SW480 (cell line): ENCODE measurements around the gene KRT83.
"Not testable (repeated sequence)": the region's sequence is repeated elsewhere in the genome, so short reads cannot be mapped to it uniquely, and the experiment has no call there.

Experiments
- DNase-seq: peaks from one replicate; pipeline ENCODE4 v3.0.0-alpha.2; 2016; ENCODE audit warnings: low spot score

Gene KRT83

DNA sequence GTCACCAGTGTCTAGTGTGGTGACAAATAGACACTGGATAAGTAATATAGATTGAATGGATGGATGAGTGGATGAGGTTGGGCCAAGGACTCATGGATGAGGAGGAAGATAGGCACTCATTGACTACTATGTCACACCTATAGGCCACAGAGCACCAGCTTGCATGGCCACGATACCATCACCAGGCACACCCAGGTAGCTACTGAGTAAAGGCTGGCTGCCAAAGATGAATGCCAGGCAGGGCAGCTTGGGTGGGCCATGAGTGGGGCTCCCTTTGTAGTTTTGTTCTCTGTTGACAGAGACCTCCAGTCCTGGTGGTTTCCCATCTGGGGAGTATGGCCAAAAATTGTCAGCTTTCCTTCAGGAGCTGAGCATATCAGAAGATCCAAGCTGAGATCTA is 11.2 kb upstream of the KRT83 start:
- no peak for DNase-seq

GRCh38 chr12:52331833-52332232 is 10.6 kb upstream of the KRT83 start:
- DNase-seq = no peak

DNA sequence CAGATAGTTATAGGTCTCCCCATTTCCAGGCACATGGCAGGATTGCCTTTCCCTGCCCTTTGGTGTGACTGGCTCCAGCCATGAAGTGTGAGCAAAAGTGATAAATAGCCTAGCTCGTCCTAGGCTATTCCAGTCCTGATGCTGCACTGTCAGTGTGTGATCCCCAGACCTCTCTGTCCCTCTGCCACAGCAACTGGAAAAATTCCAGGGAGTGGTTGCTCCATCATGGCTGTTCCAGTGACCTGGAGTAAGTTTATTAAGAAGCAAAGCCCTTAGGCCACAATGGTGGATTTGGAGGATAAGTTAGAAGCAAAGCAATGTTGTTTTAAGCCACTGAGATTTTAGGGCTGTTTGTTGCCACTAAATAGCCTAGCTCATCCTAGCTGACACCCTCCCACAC is 9.8 kb upstream of the KRT83 start:
- DNase-seq = no peak

- no peak for DNase-seq
These were observed 6.8 kb upstream of the KRT83 start for GRCh38 chr12:52327830-52328500.

DNA sequence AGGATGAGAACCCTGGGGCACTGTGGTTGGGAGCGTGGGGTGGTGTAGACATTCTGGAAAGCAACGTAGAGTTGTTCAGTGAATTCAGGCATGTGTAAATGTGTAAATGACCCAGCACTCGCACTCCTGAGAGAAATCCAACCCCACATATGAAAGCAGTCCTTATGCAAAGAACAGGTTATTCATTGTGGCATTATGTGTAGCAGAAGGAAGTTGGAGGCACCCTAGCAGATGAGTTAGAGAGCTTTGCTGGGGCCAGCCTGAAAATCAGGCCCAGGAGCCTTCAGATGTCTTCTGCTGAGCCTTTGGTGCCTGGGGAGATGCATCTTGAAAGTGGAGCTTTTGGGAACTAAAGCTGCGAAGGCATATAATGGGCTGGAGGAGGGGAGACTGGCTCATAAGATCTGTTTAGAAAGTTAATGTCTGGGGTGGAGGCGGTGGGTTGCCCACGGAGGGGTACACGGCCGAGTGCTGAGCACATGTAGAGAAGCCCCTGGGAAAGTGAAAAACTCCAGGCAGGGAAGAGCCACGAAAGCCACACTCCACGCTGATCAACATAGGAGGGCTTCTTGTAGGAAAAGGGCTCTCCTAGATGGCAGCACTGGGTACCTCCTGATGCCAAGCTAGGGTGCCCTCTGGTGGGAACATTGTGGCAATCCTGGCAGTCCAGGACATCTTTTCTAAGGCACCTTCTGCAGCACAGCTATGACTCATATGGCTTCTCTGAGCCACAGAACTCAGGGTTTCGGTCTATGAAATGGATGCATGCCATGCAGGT is 6.0 kb upstream of the KRT83 start:
- DNase-seq = peak; percentile 97

DNA sequence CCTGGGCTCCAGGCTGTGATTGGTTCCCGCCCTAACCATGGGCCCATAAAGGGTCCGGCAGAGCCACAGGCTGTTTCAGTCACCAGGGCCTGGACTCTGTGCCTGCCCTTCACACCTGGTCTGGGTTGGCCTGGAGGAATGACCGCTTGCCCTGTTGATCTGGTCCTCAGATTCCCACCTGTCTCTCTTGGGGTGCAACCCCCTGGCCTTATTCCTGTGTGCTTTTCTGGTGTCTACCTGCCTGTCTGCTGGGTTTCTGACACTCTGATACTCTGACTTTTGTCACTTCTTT is 2.9 kb upstream of the KRT83 start:
- DNase-seq = no peak

- DNase-seq = no peak
These were observed 2.4 kb upstream of the KRT83 start for GRCh38 chr12:52323416-52324152.

DNA sequence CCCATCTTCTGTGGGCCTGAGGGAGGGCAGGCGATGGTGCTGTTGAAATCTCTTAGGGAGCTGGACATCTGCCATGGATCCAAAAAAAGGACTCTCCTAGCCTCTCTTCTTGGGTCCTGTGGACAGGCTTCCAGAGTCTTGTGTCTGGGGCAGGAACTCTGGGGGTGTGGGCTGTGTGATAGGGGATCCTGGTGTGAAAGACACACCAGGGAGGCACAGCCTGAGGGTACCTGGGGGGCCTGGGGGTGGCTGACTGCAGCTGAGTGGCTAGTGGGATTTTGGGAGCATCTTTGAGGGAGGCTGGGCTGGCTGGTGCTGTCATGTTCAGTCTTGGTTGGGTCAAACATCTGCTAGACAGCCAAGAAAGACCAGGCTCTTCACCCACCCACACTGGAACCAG is 1.8 kb upstream of the KRT83 start:
- DNase-seq = no peak

- no peak for DNase-seq
These were observed 871 bp upstream of the KRT83 start for GRCh38 chr12:52322069-52322468.

DNA sequence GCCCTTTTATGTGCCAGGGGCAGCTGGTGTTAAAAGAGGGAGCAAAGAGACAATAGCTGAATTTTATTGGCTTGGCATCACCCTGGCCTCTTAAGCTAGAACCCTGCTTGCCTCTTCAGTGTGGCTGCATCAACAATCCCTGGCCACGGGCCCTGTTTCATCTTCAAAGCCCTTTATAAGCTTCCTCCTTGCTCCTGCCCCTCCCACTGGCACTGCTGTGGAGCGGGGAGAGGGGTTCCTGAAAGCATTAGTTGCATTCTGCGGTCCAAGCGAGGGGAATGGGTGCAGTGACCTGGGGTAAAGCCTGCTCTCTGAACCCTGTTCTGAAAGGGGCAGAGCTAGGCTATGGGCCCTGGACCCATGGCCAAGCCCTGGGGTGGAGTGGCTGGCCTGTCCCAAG is 220 bp upstream of the KRT83 start:
- DNase-seq = peak; percentile 34

- peak; percentile 39 for DNase-seq
These were observed 2.1 kb downstream of the KRT83 start for GRCh38 chr12:52319097-52319496.

- no peak for DNase-seq
These were observed 2.8 kb downstream of the KRT83 start for GRCh38 chr12:52318241-52318990.

- no peak for DNase-seq
These were observed 3.6 kb downstream of the KRT83 start for GRCh38 chr12:52317468-52318052.

DNA sequence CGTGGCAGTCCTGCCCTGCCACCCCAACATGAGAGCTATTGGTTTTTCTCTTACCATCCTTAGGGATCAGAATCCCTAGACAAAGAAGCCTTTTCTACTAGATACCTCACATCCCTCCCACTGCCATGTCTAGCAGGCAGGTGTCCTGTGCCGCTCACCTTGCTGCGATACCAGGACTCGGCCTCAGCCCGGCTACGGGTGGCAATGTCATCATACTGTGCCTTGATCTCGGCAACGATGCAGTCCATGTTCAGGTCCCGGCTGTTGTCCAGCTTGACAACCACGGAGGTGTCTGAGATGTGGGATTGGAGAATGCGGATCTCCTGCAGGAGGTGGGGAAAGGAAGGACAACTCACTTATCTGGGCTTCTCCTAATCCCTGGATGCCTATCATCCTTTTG is 4.5 kb downstream of the KRT83 start:
- DNase-seq = no peak

- DNase-seq = no peak
These were observed 4.9 kb downstream of the KRT83 start for GRCh38 chr12:52316290-52316689.

GRCh38 chr12:52315721-52316120 is 5.5 kb downstream of the KRT83 start:
- not testable (repeated sequence) for DNase-seq

DNA sequence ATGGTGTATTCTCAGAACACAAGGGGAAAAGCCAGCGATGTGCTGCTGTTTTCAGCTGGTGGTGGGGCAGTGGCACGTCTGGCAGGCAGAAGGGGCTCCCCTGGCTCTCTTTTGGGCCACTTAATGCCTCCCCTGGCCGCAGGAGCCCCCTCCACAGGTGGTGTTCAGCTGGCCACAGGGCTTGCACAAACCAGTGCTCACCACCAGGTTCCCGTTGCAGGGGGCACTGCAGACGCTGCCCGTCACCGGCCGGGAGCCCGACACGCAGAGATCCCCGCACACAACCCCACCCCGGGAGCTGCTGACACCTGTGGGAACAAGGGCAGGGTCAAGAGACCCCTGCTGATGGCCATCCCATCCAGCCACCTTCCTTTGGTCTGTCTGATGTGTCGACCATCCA is 6.7 kb downstream of the KRT83 start:
- DNase-seq = no peak

DNA sequence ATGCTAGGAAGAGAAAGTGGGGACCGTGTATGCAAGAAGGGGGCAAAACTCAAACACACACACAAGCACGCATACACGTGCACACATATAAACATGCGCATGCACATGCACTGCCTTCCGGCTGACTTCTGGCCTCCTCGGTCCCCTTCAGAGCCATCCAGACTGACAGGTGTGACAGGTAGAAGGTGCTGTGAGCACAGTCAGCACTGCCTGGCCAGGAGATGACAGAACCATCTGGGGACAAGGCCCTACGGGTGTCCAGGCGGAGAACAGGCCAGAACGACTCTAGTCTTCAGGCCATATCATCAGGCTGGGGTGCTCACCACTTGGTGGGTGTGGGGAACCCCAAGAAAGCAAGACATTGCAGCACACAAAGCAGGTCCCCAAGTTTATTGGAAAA is 7.3 kb downstream of the KRT83 start:
- no peak for DNase-seq

- DNase-seq = no peak
These were observed 7.7 kb downstream of the KRT83 start for GRCh38 chr12:52313461-52313860.

DNA sequence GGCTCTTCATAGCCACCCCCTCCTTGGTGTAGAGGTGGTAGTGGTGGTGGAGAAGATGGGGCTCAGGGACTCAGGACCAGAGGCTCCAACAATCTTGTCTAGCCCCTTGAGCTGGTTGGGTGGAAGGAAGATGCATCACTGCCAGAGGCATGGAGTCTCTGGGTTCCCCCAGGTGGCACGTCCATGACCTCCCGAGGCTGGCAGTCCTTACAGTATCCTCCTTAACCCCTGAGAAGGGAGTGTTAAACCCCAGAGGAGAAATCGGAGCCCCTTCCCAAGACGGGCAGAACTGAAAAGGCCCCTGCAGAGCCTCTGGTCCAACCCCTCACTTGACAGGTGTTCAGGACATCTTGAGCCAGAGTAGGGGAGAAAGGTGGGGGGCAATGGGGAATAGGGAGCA is 9.1 kb downstream of the KRT83 start:
- DNase-seq = no peak

DNA sequence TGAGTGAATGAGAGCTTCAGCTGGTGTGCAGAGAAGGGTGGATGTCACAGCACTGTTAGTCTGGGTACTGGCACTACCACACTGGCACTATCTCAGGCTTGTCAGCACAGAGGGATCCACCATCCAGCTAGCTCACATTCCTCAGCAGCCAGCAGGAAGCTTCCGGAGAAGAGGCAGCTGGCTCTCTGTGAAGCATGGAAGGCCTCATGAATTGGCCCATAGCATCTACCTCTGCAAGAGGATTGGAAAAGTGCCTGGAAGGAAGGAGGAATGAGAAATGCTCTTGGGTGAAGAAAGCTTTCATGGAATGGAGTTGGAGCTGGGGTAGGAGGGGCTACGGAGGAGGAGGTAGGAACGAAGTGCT is 9.9 kb downstream of the KRT83 start:
- no peak for DNase-seq

DNA sequence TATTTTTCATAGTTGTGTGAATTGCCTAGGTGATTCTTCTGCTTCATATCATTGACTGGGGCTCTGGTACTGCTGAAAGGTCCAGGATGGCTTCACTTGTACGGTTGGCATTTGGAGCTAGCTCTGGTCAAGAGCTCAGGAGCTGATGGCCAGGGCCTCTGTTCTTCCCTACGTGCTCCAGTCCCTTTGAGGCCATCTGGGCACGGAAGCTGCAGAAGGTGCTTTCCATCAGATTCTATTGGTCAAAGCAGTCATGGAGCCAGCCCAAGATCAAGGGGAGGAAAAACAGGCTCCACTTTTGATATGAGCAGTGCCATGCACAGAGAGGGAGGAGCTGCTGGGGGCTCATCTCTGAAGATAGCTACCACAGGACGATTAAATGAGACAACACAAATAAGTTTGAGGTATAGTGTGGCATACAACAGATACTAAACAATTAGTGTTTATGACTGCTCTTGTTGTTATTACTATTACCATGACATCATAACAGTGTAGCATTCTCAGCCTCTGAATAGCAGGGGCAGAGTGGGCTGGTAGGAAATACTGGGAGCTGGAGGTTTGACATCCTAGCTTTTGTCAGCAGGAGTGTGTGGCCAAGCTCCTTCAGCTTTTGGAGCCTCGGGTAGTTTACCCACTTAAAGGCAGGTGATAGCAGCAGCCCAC is 10.4 kb downstream of the KRT83 start:
- DNase-seq = no peak
